D721Med (cell line): ENCODE data around the gene COL11A2.

Source experiments
- DNase-seq: peaks from one replicate; pipeline ENCODE4 v3.0.0; 2011; ENCODE audit warnings: low spot score; ENCODE audit not compliant: insufficient read length
- FAIRE-seq: peaks from 2 replicates; lab custom pipeline; 2011; peaks lifted over from hg19 to GRCh38; lab: Jason Lieb, UNC
- TF ChIP-seq, protein P1 (sequence below): IDR thresholded peaks from 2 replicates; pipeline ENCODE4 v1.5.1; 2012; ENCODE audit warnings: mild to moderate bottlenecking, control low read depth; ENCODE audit not compliant: insufficient read depth; ENCODE audit errors: missing control alignments

Gene COL11A2

DNA sequence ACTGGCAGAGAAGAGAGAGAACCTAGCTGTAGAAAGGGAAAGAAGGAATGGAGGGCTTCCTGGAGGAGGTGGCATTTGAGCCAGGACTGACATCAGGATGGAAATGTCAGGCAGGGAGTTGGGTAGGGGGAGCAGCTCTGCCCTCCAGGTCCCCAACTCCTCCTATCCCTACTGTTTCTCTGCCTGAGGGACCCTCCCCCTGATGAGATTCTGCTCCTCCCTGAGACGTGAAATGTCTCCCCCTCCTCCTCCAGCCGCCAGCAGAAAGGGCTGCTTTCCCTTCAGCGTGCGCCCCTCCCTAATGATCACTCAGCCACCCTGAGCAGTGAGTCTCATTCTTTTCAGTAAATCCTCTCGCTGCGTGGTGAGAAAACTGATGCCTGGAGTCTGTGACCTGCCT, 75.8 kb downstream of the COL11A2 start:
- FAIRE-seq (no peak), DNase-seq (no peak)
- TF ChIP-seq, protein P1, sequence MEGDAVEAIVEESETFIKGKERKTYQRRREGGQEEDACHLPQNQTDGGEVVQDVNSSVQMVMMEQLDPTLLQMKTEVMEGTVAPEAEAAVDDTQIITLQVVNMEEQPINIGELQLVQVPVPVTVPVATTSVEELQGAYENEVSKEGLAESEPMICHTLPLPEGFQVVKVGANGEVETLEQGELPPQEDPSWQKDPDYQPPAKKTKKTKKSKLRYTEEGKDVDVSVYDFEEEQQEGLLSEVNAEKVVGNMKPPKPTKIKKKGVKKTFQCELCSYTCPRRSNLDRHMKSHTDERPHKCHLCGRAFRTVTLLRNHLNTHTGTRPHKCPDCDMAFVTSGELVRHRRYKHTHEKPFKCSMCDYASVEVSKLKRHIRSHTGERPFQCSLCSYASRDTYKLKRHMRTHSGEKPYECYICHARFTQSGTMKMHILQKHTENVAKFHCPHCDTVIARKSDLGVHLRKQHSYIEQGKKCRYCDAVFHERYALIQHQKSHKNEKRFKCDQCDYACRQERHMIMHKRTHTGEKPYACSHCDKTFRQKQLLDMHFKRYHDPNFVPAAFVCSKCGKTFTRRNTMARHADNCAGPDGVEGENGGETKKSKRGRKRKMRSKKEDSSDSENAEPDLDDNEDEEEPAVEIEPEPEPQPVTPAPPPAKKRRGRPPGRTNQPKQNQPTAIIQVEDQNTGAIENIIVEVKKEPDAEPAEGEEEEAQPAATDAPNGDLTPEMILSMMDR = no peak

DNA sequence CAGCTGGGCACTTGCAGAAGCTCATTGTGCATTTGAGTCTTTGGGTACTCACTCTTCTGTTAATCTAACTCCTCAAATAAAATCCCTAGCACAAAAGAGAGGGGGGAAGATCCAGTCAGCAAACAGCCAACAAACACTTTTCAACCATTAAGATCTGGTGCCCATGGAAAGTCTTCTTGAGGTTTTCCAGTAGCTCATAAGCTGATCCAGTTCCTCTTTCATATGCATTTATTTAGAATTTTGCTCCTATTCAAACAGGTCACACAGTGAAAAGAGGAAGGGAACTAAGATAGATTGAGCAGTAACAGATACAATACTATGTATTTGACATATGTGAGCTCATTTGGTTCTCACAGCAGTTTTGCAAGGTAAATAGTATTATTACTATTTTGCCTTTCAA, 77.9 kb downstream of the COL11A2 start:
- TF ChIP-seq, protein P1 = no peak
- FAIRE-seq (no peak), DNase-seq (no peak)

DNA sequence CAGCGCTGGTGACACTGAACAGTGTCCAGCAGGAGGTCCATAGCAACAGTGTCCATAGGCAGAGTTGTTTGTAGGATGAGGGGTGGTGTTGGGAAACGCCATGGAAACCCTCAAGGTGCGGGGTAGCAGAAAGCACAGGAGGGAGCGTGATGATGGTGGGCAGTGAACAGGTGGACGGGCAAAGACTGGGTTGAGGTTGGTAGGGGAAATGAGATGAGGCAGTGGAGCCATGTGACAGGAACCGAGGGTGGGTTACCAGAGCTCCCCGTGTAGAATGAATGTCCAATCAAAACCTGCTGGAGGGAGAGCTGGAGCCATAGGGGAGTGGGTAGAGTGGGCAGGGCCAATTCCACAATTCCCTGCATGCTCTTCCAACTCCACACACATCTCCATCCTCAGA, 78.5 kb downstream of the COL11A2 start:
- DNase-seq (no peak), FAIRE-seq (no peak)
- TF ChIP-seq, protein P1 = no peak
